DMS 273 (cell line): ENCODE data around the gene HEMK1.

Source experiments
- DNase-seq: peaks from one replicate; lab custom pipeline; 2025; ENCODE audit not compliant: unreplicated experiment; lab: John Stamatoyannopoulos, UW

Gene HEMK1

DNA sequence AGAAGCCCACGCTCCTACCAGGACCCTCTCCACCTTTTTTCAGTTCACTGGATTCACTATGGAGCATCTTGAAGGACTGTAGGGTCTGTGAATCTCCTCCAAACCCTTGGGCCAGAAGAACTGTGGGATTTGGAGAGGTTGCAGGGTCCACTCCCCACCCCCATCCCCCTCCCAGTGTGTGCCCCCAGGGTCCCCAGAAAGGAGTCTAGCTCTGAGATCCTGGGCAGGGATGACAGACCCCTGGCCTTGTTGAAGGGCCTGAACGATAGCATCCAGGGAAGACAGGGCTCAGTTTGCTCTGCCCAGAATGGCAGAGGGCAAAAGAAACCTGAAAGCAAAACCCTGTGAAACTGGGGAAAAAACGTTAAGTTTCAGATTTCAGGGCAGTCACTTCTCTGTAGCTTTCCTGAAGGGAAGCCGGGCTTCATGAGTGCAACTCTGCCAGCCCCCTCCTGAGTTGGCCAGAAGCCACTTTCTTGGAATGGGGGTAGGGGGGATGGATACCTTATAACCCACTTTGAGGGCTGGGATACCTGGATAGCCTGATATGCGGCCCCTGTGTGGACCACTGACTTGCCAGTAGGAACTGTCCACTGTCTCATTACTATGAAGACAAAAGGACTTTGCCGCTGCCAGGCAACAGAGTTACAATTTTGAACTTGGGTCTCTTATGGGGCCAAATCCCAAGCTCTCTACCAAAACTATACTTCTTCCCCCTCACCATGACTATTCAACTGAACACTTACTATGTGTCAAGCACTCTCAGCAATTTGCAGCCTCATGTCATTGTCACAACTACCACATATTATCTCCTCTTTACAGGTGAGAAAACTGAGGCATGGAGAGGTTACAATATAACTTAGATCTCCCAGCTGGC lies 43.9 kb downstream of the HEMK1 start:
- DNase-seq, result no peak

DNA sequence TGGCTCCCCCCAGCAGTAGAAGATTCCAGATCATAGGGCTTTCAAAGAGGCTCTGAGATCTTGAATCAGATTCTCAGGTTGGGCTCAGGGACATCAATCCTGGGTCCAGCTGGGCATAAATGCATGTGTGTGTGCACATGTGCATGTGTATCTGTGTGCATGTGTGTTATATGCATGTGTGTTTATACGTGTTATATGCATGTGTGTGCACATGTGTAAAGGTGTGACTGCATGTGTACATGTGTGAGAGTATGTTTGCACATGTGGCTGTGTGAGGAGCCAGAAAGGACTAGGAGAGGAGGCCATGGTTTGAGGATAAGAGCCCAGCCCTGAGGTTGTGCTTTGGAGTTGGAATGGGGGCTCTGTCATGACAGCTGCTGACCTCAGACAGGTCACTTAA lies 45.9 kb downstream of the HEMK1 start:
- DNase-seq, result no peak

DNA sequence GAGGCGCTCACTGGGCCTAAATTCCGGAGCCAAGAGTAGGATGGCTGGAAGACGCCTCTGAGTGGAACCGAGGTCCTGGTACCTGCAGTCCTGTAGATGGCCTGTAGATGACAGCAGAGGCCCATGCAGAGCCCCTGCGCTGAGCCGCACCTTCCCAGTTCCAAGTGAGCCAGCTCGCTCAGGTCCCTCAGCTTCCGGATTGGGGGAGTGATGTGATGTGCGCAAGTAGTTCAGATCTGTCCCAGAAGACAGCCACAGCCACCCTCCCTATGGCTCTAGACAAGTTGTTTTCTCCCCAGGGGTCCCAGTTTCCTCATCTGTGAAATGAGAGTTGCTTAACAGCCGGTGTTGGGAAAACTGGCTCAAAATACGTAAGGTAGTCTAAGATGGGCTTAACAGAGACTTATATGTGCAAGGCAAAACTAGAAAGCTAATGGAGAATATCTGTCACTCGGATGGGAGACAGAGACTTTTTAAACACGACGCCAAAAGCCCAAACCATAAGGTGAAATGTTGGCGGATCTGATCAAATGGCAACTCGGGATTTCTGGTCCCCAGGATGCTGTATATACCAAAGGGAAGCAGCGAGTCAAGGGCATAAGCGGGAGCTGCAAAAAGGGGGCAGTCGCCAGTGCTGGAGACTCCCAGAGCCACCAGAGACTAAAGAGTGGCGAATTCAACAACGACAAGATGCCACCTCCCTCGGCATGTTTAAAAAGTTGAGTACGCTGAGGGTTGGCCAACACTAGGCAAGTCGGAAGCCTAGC lies 46.9 kb downstream of the HEMK1 start:
- DNase-seq, result peak; percentile 90

DNA sequence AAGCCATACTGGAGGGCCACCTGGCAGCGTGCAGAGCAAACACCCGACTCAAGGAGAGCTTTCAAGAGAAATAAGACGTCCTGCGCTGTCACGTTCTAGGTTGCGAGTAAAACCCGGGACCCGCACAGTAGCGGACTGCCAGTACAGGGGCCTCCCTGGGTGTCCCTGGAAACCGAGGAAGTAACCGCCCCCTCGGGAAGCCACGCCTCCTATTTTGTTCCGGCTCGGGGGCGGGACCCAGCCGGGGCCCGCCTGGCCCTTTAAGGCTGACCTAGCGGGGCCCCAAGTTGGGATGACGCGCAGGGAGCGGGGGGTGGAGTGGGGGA lies 47.4 kb downstream of the HEMK1 start:
- peak; percentile 92 for DNase-seq

DNA sequence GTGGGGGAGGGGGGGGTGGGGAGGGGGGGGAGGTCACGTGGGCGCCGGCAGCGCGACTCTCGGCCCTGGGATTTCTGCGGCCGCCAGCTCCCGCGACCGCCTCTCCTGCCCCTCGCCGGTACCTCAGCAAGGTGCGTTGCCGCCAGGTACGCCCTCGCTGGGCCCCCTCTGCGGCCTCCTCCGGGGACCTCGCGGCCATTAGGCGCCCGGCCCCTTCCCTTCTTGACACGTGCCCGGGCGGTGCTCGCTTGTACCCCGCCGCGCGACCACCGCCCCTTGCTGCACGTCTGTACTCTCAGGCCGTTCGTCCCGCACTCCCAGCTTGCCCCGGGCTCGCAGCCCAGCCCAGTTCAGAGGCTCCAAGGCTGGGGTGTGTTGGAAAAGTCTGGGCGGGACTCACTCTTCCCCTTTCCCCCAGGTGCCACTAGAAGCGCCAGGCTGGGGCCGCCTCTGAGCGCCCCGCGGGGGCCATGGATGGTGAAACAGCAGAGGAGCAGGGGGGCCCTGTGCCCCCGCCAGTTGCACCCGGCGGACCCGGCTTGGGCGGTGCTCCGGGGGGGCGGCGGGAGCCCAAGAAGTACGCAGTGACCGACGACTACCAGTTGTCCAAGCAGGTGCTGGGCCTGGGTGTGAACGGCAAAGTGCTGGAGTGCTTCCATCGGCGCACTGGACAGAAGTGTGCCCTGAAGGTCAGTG lies 47.9 kb downstream of the HEMK1 start, which contains the start of gene MAPKAPK3:
MAPKAPK3 (plus strand) TSS at position 56 of the 696 bp plus-strand sequence; CDS start at position 471, 415 bp downstream.
- DNase-seq, result peak; percentile 58

DNA sequence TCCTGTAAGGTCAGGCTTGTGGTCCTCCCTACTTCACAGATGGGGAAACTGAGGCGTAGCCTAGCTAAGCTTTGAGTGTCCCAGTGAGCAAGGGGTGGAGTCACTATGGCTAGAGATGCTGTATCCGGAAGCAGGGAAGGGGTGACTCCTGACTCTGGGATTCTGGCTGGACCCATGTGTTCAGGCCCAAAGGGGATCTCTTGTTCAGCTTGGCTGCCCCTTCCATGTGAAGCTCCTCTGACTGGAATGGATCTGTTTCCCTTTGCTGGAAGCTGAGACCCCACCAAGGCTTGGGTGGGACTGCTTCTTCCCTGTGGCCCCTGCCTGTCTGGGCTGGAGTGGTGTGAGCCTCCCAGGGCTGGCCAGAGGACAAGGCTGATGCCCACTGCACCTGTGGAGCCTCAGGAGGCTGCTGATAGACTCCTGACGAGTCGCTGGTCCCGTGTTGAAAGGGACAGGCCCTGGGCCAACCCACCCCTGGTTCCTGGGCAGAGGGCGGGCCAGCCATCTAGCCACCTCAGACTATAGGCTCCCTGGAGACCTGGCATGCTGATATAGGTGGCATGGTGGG lies 48.7 kb downstream of the HEMK1 start:
- DNase-seq, result no peak

DNA sequence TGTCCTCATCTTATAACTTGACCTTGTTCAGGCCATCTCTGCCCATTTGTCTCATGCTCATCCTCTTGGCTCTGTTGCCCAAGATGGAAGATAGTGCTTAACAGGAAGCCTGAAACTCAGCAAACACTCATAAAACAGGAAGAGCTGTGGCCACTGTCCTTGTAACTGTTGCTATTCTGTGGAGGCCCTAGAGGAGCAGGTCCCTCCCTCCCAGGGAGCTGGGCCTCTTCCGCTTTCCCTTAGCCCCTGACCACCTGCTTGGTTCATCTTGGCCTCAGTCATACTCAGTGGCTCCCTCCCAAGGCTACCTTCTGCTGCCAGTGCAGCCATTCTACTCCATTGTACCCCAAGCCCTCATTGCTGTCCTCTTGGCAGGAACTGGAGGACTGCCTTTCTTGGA lies 51.1 kb downstream of the HEMK1 start:
- no peak for DNase-seq

DNA sequence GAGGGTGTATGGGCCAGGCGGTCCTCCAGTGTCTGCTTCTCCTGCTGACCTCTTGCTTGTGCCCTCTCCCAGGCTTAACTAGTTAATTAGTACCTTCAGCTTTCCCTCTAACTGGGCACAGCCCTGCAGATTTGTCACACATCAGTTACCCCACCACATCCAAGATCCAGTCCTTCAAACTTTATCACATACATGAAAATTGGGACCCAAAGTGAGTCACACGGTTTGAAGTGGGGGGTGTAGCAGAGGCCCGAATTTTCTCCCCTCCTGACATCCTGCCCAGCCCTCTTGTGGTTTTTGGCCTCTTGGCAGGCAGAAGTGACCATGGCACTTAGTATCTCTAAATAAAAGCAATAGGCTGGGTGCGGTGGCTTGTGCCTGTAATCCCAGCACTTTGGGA lies 51.5 kb downstream of the HEMK1 start:
- no peak for DNase-seq

DNA sequence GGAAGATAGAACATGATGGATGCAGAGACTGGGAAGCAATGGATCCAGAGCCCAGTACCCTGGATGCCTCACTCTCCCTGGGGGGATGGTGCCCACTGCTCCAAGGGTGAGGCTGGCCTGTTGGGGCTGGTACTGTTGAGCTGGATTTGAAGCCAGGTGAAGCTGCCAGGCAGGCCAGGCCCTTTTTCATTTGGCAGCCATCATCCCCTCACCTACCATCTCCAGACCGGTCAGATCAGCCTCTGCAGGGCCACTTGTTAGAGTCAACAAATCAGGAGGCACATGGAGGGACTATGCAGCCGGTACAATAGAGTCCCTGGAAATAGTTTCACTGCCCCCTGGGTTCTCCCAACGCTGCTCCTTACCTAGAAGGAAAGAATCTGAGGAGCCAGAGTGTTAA lies 53.6 kb downstream of the HEMK1 start:
- DNase-seq, result no peak

DNA sequence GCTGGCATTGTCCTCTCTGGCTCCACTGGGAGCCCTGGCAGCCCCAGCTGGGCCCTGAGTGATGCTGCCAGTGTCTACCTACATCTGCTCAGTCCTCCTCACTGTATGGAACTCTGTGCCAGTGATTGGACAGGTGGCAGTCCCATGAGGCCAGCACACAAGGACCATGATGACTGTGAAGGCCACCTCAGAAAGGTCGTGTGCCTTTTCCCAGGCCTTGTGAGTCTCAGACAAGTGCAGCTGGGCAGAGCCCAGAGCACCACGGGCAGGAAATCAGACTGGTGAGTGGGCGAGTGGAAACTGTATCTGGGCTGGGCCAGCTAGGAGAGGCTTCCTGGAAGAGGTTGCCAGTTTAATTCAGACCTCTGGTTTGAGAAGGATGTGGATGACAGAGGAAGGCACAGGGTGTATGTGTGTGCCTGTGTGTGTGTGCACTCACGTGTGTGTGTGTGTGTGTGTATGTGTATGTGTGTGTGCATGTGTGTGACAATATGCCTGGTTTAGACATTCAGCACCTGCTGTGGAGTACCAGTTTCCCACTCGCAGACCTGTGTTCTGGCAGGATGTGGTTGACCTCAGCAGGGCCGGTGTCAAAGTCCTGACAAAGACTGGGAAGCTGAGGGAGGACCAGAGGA lies 54.6 kb downstream of the HEMK1 start:
- DNase-seq, result no peak

DNA sequence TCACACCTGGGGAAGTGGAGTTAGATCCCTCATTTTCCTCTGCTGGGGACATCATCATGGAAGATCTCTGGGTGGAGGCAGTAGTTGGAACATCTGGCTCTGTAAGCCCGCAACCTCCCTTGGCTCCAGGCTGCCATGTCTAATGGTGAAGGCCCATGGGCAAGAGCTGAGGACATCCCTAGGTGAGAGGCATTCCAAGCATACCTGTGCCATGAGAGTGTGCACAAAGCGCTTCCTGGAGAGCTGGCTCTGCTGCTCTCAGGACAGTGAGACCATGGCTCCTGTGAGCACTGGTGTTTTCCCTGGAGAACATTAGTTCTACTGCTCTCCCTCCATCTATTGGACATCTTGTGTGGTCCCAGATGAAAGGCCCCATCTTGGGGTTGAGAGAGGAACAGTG lies 55.3 kb downstream of the HEMK1 start:
- no peak for DNase-seq

DNA sequence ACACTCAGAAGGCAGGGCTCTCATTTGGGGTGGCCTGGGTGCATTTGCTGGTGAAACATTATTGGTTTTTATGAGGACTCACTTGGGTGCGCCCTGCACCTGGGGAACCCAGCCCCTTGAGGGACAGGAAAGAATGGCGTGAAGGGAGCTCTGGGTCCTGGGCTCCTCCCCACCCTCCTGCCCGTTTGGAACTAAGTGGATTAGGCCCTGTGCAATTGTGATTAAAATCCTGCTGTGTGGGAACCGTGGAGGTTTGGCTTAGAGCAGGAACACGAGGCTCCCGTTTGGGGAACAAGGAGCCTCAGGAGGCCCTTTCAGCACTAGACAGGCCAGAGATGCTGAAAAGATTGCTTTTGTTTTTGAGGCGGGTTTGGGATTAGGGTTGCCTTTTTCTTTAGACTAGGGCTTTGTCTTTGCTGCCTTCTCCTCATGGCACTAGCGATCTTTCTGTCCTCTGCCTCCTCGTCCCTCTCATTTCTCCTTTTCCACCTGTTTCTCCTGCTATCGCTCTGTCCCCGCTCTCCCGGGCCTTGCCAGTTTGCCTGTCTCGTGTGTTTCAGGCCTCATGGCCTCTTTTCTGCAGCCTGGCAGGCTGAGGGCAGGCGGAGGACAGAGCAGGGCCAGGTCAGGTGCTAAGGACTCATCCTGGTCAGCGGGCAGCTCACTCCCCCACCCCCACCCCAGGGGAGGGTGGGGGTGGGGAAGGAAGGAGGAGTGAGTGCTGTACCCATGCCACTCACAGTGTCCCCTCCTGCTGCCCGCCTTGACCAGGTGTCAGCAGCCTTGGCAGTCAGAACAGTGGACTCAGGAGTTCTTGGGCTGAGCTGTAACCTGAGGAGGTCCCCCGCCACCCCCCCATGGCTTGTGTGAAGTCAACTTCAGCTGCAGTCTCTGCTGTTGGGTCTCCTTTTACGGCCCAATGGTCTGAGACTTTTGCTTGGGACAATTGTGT lies 56.2 kb downstream of the HEMK1 start:
- no peak for DNase-seq

DNA sequence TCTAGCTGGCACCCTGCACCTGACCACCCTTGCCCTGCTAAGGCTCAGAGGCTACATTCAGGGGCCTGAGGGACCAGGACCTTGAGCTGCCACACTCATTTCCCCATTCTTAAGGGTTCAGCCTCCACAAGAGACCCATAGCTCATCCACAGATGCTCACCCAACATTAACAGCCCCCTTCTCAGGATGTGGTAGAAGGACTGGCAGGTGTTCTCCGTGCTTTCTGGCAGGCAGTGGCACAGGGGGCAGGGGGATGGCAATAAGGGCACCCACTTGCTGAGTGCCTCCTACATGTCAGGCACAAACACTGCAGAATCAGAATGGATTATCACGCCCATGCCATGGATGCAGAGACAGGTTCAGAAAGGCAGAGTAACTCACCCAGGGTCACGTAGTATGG lies 57.1 kb downstream of the HEMK1 start:
- DNase-seq, result no peak

DNA sequence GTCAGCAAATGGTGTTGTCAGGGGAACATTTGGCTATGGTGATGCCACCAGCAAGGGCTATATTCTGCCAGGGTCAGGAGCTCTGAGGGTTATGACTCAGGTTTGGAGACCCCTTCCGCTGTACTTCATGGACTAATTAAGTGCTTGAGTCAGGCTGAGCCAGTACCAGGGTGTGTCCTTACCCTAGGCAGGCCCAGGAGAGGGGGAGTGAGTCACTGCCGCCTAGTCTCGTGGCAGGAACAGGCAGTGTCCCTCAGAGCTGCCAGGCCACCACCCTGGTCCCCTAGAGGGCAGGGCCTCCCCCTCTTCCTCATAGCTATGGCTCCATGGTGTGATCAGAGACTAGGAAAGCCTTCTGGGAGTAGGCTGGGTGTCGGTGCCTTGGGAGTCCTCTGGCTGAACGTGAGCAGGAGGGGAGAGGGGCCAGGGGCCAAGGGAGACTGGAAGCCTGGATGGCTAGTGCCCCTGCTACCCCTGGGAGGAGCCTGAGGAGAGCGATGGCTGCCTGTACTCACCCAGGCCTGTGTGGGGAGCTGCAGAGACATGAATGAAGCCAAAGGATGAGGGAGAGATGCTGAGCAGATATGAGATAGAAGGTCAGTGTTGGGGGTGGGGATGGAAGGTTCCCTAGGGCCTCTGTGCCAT lies 58.2 kb downstream of the HEMK1 start:
- peak; percentile 50 for DNase-seq

DNA sequence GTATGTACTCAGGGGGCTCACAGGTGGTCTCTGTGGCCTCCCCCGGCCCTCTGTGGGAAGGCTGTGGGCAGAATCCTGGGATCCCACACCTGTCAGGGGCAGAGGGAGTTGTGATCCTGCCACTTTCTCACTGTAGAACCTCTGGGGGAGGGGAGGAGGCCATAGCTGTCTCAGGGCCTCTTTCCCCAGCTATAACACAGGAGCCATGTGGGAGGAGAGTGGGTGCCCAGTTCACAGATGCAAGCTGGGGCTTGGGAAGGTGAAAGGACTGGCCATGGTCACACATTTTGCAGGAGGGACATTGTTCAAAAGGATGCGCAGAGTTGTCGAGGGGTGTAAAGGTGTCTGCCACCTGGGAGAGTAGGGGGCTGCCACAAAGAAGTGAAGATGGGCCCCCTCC lies 59.3 kb downstream of the HEMK1 start:
- DNase-seq, result no peak

DNA sequence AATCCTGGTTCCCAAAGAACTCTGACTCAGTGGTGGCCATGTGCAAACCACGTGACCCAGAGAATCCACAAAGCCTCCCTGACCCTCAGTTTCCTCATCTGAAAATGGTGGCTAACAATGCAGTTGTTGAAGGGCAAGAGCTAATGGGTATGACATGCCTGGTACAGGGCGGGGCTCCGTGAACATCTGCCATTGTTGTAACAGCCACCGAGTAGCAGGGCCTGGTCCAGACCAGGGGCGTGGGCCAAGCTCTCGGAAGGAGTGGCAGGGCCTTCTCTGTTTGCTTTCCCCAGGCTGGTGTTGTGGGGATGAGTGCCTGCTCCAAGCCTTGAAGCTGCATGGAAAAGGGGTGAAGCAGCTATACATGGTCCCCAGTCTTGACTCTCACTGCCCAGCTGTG lies 61.1 kb downstream of the HEMK1 start:
- DNase-seq, result no peak

DNA sequence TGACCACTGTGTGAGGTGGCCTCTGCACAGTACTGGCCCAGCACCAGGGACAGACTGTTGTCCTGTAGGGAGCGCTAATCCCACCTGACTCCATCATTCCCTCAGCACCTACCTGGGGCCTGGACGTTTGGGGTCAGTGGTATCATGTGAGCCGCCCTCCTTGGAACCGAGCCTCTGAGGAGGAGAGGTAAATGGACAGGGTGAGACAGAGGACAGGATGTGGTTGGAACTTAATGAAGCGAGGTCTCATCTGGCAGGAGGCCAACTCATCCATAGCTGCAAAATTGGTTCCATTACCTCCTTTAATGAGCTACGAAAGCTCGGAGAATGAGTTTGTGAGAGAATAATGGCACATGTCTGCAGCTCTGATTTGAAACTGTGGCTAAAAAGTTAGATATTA lies 61.6 kb downstream of the HEMK1 start:
- peak; percentile 26 for DNase-seq

DNA sequence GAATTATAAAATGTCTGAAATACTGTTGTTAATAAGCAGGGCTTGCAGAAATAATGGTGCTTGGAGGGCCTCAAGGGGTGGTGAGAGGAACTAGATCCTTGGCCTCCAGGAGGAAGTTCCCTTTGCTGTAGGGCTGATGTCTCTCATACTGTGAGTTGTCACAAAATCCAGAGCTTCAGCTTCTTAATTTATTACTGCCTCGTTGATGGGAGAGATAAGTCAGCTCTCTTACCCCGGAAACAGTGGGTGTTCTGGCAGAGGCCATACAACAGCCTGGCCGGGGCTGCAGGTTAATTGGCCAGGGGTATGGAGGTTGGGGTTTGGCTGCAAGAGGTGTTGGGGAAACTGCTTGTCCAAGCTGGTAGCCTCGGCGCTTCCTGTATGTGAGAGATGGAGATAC lies 63.1 kb downstream of the HEMK1 start:
- DNase-seq, result peak; percentile 51

DNA sequence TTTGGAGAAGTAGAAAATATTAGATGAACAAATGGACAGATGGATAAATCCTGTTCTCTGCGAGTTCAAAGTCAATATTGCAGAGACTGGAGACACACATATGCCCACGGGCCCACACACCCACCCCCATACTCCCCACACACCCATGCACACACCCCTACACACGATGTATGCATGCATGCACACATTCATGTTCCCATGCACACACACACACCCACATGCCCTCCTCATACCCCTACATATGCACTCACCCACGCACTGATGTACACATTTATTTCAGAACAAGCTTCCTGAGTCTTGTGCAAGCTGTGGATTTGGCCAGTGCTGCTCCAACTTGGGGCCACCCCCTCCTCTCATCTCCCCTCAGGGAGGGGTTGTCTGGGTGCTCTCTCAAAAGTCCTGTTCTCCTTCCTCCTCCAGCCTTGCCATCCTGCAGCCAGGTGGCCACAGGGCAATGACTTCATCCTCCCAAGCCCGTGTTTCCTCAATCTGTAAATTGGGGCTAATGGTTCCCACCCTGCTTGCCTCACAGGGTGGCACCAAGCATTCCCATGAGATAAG lies 64.0 kb downstream of the HEMK1 start:
- DNase-seq, result no peak
